Endodermal cell (in vitro differentiated cells): ENCODE measurements around the gene RNF121. TPM values are rescaled to one million over a fixed set of nuclear protein-coding genes. Genes with fewer than 3 reads are reported as not detected.

Experiments
- DNase-seq: peaks from one replicate; pipeline ENCODE4 v3.0.0-alpha.2; 2017
- H3K27ac ChIP-seq: 2 replicates; pipeline ENCODE4 v1.5.1; 2013; ENCODE audit warnings: mild to moderate bottlenecking, low read depth, low read length, moderate library complexity
- H3K27me3 ChIP-seq: 2 replicates; pipeline ENCODE4 v1.6.1; 2013; ENCODE audit warnings: mild to moderate bottlenecking, low read length, moderate library complexity; ENCODE audit not compliant: insufficient read depth, control insufficient read depth, poor library complexity, severe bottlenecking
- H3K36me3 ChIP-seq: 2 replicates; pipeline ENCODE4 v1.7.0; 2013; ENCODE audit warnings: mild to moderate bottlenecking, low read length, moderate library complexity; ENCODE audit not compliant: control insufficient read depth, insufficient read depth
- H3K4me1 ChIP-seq: one replicate; pipeline ENCODE4 v1.7.0; 2013; ENCODE audit warnings: low read length; ENCODE audit not compliant: control insufficient read depth, insufficient read depth
- H3K4me3 ChIP-seq: 2 replicates; pipeline ENCODE4 v1.5.1; 2013; ENCODE audit warnings: mild to moderate bottlenecking, low read length, moderate library complexity
- H3K9ac ChIP-seq: 2 replicates; pipeline ENCODE4 v1.6.1; 2013; ENCODE audit warnings: mild to moderate bottlenecking, low read length, moderate library complexity; ENCODE audit not compliant: poor library complexity, severe bottlenecking; ENCODE audit errors: extremely low read depth
- H3K9me3 ChIP-seq: 2 replicates; pipeline ENCODE4 v1.6.1; 2013; ENCODE audit warnings: mild to moderate bottlenecking, low read length, moderate library complexity; ENCODE audit not compliant: control insufficient read depth
- H3K27ac Mint-ChIP-seq: 2 replicates; pipeline ENCODE4 v1.8.0; 2020; ENCODE audit warnings: mixed read lengths
- H3K27me3 Mint-ChIP-seq: 2 replicates; pipeline ENCODE4 v1.8.0; 2021; ENCODE audit warnings: mild to moderate bottlenecking, mixed read lengths; ENCODE audit not compliant: insufficient read depth
- H3K36me3 Mint-ChIP-seq: 2 replicates; pipeline ENCODE4 v1.8.0; 2020; ENCODE audit warnings: low read depth, mixed read lengths
- H3K4me1 Mint-ChIP-seq: 2 replicates; pipeline ENCODE4 v1.8.0; 2020; ENCODE audit warnings: mixed read lengths
- H3K4me3 Mint-ChIP-seq: 2 replicates; pipeline ENCODE4 v1.8.0; 2020; ENCODE audit warnings: mild to moderate bottlenecking, moderate library complexity, mixed read lengths
- H3K9me3 Mint-ChIP-seq: 2 replicates; pipeline ENCODE4 v1.8.0; 2020; ENCODE audit warnings: mild to moderate bottlenecking, mixed read lengths
- WGBS, 2 experiments: methylation state at CpG; one replicate each; pipeline versions ENCODE4 v1.1.5 to v1.1.7; 2013; ENCODE audit warnings: missing lambda C conversion rate in 2 of 2, mixed read lengths in 1 of 2; ENCODE audit not compliant: insufficient coverage in 1 of 2, insufficient read length in 1 of 2; 5-methylcytosine and 5-hydroxymethylcytosine counted together
- total RNA-seq, 2 donors: library from RNA; stranded (reverse); fragmentation: NEBNext Ultra II Directional in 1 of 2; extraction: Animal tissue kit (Norgen Biotek cat#: 25700) in 1 of 2; gene quantifications; 2 replicates in 1 of 2; 3 replicates in 1 of 2; pipeline ENCODE4 v1.2.1, GENCODE V29; 2021
- TF ChIP-seq, protein P1 (sequence below): fragments of 200-600 bp; sonication (generic); conservative IDR thresholded peaks from 2 replicates; pipeline ENCODE4 v1.5.0; 2021; ENCODE audit warnings: antibody characterized with exemption, mild to moderate bottlenecking

RNF121 gene
- total RNA-seq, 2 donors from 2014 or later: 50.9 to 52.2 TPM

GRCh38 chr11:71933141-71933933 lies 4.5 kb downstream of the RNF121 start:
- Mint-ChIP-seq H3K4me3 (no peak overlapping the region), H3K4me1 (peaks cover 17% of the 10 kb centered on the region), H3K27ac (no peak overlapping the region), H3K27me3 (no peaks in the 10 kb centered on the region), H3K36me3 (peaks cover 10% of the 10 kb centered on the region), H3K9me3 (no peaks in the 10 kb centered on the region)
- no peaks in the 10 kb centered on the region for H3K9me3 ChIP-seq
- DNase-seq: no peak
- no peak overlapping the region for H3K4me3 ChIP-seq
- no peaks in the 10 kb centered on the region for H3K27me3 ChIP-seq
- no peaks in the 10 kb centered on the region for H3K4me1 ChIP-seq
- WGBS, 2 experiments: 92% methylated on average over 3 to 4 of the region's 4 CpGs
- H3K9ac ChIP-seq: no peak overlapping the region
- no peak overlapping the region for H3K27ac ChIP-seq
- peaks cover 6% of the 10 kb centered on the region for H3K36me3 ChIP-seq
- TF ChIP-seq, protein P1, sequence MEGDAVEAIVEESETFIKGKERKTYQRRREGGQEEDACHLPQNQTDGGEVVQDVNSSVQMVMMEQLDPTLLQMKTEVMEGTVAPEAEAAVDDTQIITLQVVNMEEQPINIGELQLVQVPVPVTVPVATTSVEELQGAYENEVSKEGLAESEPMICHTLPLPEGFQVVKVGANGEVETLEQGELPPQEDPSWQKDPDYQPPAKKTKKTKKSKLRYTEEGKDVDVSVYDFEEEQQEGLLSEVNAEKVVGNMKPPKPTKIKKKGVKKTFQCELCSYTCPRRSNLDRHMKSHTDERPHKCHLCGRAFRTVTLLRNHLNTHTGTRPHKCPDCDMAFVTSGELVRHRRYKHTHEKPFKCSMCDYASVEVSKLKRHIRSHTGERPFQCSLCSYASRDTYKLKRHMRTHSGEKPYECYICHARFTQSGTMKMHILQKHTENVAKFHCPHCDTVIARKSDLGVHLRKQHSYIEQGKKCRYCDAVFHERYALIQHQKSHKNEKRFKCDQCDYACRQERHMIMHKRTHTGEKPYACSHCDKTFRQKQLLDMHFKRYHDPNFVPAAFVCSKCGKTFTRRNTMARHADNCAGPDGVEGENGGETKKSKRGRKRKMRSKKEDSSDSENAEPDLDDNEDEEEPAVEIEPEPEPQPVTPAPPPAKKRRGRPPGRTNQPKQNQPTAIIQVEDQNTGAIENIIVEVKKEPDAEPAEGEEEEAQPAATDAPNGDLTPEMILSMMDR: no peak

DNA sequence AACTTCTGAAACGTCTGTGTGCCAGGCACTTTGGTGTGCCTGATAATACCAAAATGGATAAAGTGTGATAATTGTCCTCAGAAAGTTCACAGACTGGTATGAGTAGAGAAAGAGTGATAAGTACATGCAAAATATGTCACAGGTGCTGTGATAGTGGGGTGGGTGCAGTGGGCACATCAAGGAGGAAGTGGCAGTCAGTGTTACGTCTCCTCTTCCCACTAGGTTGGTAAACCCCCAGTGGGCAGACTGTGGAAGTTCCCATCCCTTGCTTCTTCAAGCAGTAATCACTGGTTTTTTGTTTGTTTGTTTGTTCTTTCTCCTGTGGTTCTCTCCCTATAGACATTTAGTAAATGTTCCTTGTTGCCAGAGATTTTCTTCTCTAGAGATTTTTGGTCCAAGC lies 5.4 kb downstream of the RNF121 start:
- Mint-ChIP-seq H3K36me3 (peaks cover 12% of the 10 kb centered on the region), H3K27ac (peak overlapping the region; percentile 13), H3K27me3 (no peaks in the 10 kb centered on the region), H3K9me3 (no peaks in the 10 kb centered on the region), H3K4me1 (peaks cover 16% of the 10 kb centered on the region), H3K4me3 (no peak overlapping the region)
- Histone ChIP-seq H3K9me3 (no peaks in the 10 kb centered on the region), H3K27me3 (no peaks in the 10 kb centered on the region), H3K9ac (no peak overlapping the region), H3K4me3 (no peak overlapping the region), H3K27ac (no peak overlapping the region), H3K4me1 (no peaks in the 10 kb centered on the region), H3K36me3 (peaks cover 6% of the 10 kb centered on the region)
- DNase-seq: no peak
- 88 to 93% methylated on average over 2 of the region's 2 CpGs for WGBS, 2 experiments
- TF ChIP-seq, protein P1: peak; percentile 27

GRCh38 chr11:71935338-71935925 lies 6.6 kb downstream of the RNF121 start:
- no peak for DNase-seq
- H3K27me3 ChIP-seq: no peaks in the 10 kb centered on the region
- peaks cover 6% of the 10 kb centered on the region for H3K36me3 ChIP-seq
- H3K4me1 Mint-ChIP-seq: peaks cover 4% of the 10 kb centered on the region
- TF ChIP-seq, protein P1: no peak
- peaks cover 15% of the 10 kb centered on the region for H3K36me3 Mint-ChIP-seq
- no peak overlapping the region for H3K27ac Mint-ChIP-seq
- H3K4me3 Mint-ChIP-seq: no peak overlapping the region
- no peak overlapping the region for H3K9ac ChIP-seq
- no peaks in the 10 kb centered on the region for H3K27me3 Mint-ChIP-seq
- H3K4me1 ChIP-seq: no peaks in the 10 kb centered on the region
- no peak overlapping the region for H3K4me3 ChIP-seq
- 88 to 97% methylated on average over 3 to 4 of the region's 4 CpGs for WGBS, 2 experiments
- no peaks in the 10 kb centered on the region for H3K9me3 ChIP-seq
- no peaks in the 10 kb centered on the region for H3K9me3 Mint-ChIP-seq
- H3K27ac ChIP-seq: no peak overlapping the region
